Transverse colon (tissue), 4 donors: ENCODE measurements around the gene DNAJB4. TPM values are rescaled to one million over a fixed set of nuclear protein-coding genes. Genes with fewer than 3 reads are reported as not detected.

Experiments used
- DNase-seq: peaks from one replicate; pipeline ENCODE4 v3.0.0-alpha.2; 2019
- H3K27ac ChIP-seq, 4 donors: fragments of 200-600 bp; sonication (generic); 2 replicates each; pipeline ENCODE4 v1.5.1; 2016 to 2018; ENCODE audit warnings: inconsistent platforms in 4 of 4
- H3K27me3 ChIP-seq: fragments of 200-600 bp; sonication (generic); 2 replicates; pipeline ENCODE4 v1.5.1; 2017; ENCODE audit warnings: inconsistent platforms
- H3K36me3 ChIP-seq, 4 donors: fragments of 200-600 bp; sonication (generic); 2 replicates each; pipeline ENCODE4 v1.5.1; 2017 to 2019; ENCODE audit warnings: inconsistent platforms in 4 of 4
- H3K4me1 ChIP-seq, 4 donors: fragments of 200-600 bp; sonication (generic); 2 replicates each; pipeline ENCODE4 v1.5.1; 2017 to 2020; ENCODE audit warnings: inconsistent platforms in 4 of 4
- H3K4me3 ChIP-seq, 4 donors: fragments of 200-600 bp; sonication (generic); 1 replicate in 1 of 4; 2 replicates in 3 of 4; pipeline versions ENCODE4 v1.5.1 to v1.6.1; 2017 to 2019; ENCODE audit warnings: inconsistent platforms in 4 of 4
- H3K9me3 ChIP-seq, 2 donors: fragments of 200-600 bp; sonication (generic); 2 replicates each; pipeline ENCODE4 v1.5.1; 2017 to 2019; ENCODE audit warnings: inconsistent platforms in 2 of 2
- CTCF ChIP-seq, 5 experiments: fragments of 200-600 bp in 3 of 5; fragments of 450-650 bp in 2 of 5; sonication (generic) in 3 of 5; IDR thresholded peaks; 1 replicate in 2 of 5; 2 replicates in 3 of 5; pipeline ENCODE4 v1.5.1; 2016 to 2017; ENCODE audit warnings: antibody characterized with exemption in 5 of 5, inconsistent platforms in 3 of 5, mild to moderate bottlenecking in 2 of 5, moderate library complexity in 1 of 5
- EP300 ChIP-seq: sonication (generic); formaldehyde crosslinking; IDR thresholded peaks from one replicate; pipeline ENCODE4 v1.6.1; 2017; ENCODE audit warnings: antibody characterized with exemption, low read depth
- POLR2A ChIP-seq: fragments of 450-650 bp; IDR thresholded peaks from one replicate; pipeline ENCODE4 v1.6.1; 2016; ENCODE audit warnings: antibody characterized with exemption, mild to moderate bottlenecking, moderate library complexity
- POLR2AphosphoS5 ChIP-seq, 3 donors: sonication (generic); formaldehyde crosslinking; IDR thresholded peaks; one replicate each; pipeline ENCODE4 v1.6.1; 2016; ENCODE audit warnings: antibody characterized with exemption in 3 of 3
- WGBS, 2 donors: methylation state at CpG; one replicate each; pipeline ENCODE4 v1.1.5; 2018; ENCODE audit warnings: low coverage in 1 of 2; 5-methylcytosine and 5-hydroxymethylcytosine counted together
- in situ Hi-C, 4 donors: fragments of 200-750 bp; cut with MboI; loops; one replicate each; pipeline versions ENCODE4 v1.15.0 to v1.15.1; 2017; ENCODE audit warnings: low sequenced_read_pairs in 3 of 4, low pct_ligation_motif_present in 1 of 4, low pct_unique_long_range_greater_than_20kb in 1 of 4
- intact Hi-C: fragments of 100-400 bp; cut with DNase I; formaldehyde crosslinking; loops from one replicate; pipeline ENCODE4 v1.15.1; 2023; ENCODE audit warnings: low total_unique reads
- total RNA-seq, 4 donors: library from RNA; depleted of rRNA; stranded (reverse); fragments of >200 nt; gene quantifications; one replicate each; pipeline ENCODE4 v1.1.0, GENCODE V29; 2016

The DNAJB4 gene
- total RNA-seq, 4 donors from 2014 or later: 4.0 to 30.2 (median 16.9) TPM

GRCh38 chr1:78009276-78009675 lies 4.5 kb downstream of the DNAJB4 start:
- Histone ChIP-seq H3K4me1 (peaks cover 0 to 51% (median 24%) of the 10 kb centered on the region in 4 donors), H3K4me3 (no peak overlapping the region), H3K27ac (peak overlapping the region in 1 of 4 donors; percentile 19), H3K9me3 (no peaks in the 10 kb centered on the region), H3K27me3 (no peaks in the 10 kb centered on the region), H3K36me3 (peaks cover 0 to 8% (median 2%) of the 10 kb centered on the region in 4 donors)
- WGBS, 2 donors: 86 to 93% methylated on average over 3 of the region's 3 CpGs
- DNase-seq: no peak
- no peak for TF ChIP-seq POLR2A
- no peak for TF ChIP-seq EP300
- no peak for TF ChIP-seq POLR2AphosphoS5 (IDR thresholded peaks at IDR 0.05)
- TF ChIP-seq CTCF (IDR thresholded peaks at IDR 0.05): no peak
- intact Hi-C loops (no loop called here), in situ Hi-C loops (no loop called here)

GRCh38 chr1:78009836-78010235 lies 5.1 kb downstream of the DNAJB4 start:
- WGBS, 2 donors: 69 to 70% methylated on average over 3 of the region's 3 CpGs
- intact Hi-C loops (no loop called here), in situ Hi-C loops (no loop called here)
- Histone ChIP-seq H3K27me3 (no peaks in the 10 kb centered on the region), H3K36me3 (peaks cover 0 to 8% (median 2%) of the 10 kb centered on the region in 4 donors), H3K27ac (peak overlapping the region in 1 of 4 donors; percentile 19), H3K9me3 (no peaks in the 10 kb centered on the region), H3K4me3 (no peak overlapping the region), H3K4me1 (peaks cover 0 to 51% (median 24%) of the 10 kb centered on the region in 4 donors)
- DNase-seq: no peak
- TF ChIP-seq POLR2A (no peak), POLR2AphosphoS5 (IDR thresholded peaks at IDR 0.05) (no peak), EP300 (no peak), CTCF (IDR thresholded peaks at IDR 0.05) (no peak)

DNA sequence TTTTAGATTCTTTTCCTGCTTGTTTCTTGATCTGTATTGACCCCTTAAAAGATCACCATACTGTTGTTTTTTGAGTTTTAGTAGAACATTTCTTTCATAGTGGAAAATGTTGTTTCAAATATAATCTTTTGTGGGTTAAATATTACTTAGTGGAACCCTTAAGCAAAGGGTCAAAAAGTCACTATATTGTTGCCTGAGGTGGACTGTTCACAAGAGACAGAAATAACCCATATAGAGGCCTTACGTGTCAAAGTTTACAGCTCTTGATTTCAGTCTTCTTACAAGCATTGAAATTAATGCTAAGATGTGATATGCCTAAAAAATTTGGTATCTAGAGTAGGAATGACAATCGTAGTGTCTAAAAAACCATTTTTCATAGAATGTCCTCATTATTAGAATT lies 6.3 kb downstream of the DNAJB4 start:
- 77 to 87% methylated on average over 1 to 2 of the region's 2 CpGs for WGBS, 2 donors
- Histone ChIP-seq H3K27me3 (no peaks in the 10 kb centered on the region), H3K9me3 (no peaks in the 10 kb centered on the region), H3K27ac (peak overlapping the region in 1 of 4 donors; percentile 1), H3K36me3 (peaks cover 0 to 9% (median 2%) of the 10 kb centered on the region in 4 donors), H3K4me1 (peaks cover 0 to 47% (median 22%) of the 10 kb centered on the region in 4 donors), H3K4me3 (no peak overlapping the region)
- intact Hi-C loops (no loop called here), in situ Hi-C loops (no loop called here)
- DNase-seq: no peak
- TF ChIP-seq CTCF (IDR thresholded peaks at IDR 0.05) (no peak), POLR2AphosphoS5 (IDR thresholded peaks at IDR 0.05) (no peak), POLR2A (no peak), EP300 (no peak)

DNA sequence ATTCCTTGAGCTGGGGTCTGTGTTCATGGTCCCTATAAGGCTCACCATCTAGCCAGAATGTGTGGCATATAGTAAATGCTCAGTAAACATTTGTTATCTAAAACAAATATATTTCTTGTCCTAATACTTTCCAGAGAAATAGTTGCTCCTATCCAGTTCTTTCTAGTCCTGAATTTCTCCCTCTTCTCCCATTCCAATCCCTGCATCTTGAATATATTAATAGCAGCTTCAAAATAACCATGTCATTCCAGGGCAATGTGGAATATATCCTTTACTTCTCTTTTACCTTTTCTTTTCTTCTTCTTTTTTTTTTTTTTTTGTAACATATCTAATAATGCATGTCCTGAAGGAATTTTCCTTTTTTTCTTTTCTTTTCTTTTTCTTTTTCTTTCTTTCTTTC lies 10.4 kb downstream of the DNAJB4 start:
- in situ Hi-C loops (no loop called here), intact Hi-C loops (no loop called here)
- no peak for DNase-seq
- H3K36me3 ChIP-seq: peaks cover 0 to 13% (median 2%) of the 10 kb centered on the region in 4 donors
- peaks cover 0 to 8% (median 5%) of the 10 kb centered on the region in 4 donors for H3K4me1 ChIP-seq
- no peak overlapping the region for H3K27ac ChIP-seq
- TF ChIP-seq POLR2AphosphoS5 (IDR thresholded peaks at IDR 0.05) (no peak), EP300 (no peak), POLR2A (no peak), CTCF (IDR thresholded peaks at IDR 0.05) (no peak)
- H3K9me3 ChIP-seq: no peaks in the 10 kb centered on the region
- no peak overlapping the region for H3K4me3 ChIP-seq
- no peaks in the 10 kb centered on the region for H3K27me3 ChIP-seq
